Activated CD8-positive, alpha-beta memory T cell treated with anti-CD3 and anti-CD28 coated beads, Interleukin-2, amount 10 ng/mL, durations not matched to agents 7 days and 5 days (primary cell): ENCODE measurements around the gene DUSP3. TPM values are rescaled to one million over a fixed set of nuclear protein-coding genes. Genes with fewer than 3 reads are reported as not detected.

Experiments used
- ATAC-seq: fragments of 150-1000 bp; cut with Tn5 transposase; one replicate; pipeline ENCODE4 v1.10.0; 2021; ENCODE audit warnings: moderate library complexity
- CTCF ChIA-PET: fragments of 350-600 bp; sonication (Branson Sonifier 250); formaldehyde crosslinking; loops from one replicate; lab custom pipeline; 2021; ENCODE audit warnings: antibody characterized with exemption; lab: Charles Lee
- DNase-seq: peaks from one replicate; pipeline ENCODE4 v3.0.0-alpha.2; 2020
- H3K27ac Mint-ChIP-seq: one replicate; pipeline ENCODE4 v1.8.0; 2021; ENCODE audit warnings: mild to moderate bottlenecking, mixed read lengths
- H3K27me3 Mint-ChIP-seq: one replicate; pipeline ENCODE4 v1.8.0; 2021; ENCODE audit warnings: mixed read lengths
- H3K36me3 Mint-ChIP-seq: one replicate; pipeline ENCODE4 v1.8.0; 2021; ENCODE audit warnings: mild to moderate bottlenecking, mixed read lengths
- H3K4me1 Mint-ChIP-seq: one replicate; pipeline ENCODE4 v1.8.0; 2021; ENCODE audit warnings: mixed read lengths
- H3K4me3 Mint-ChIP-seq: one replicate; pipeline ENCODE4 v1.8.0; 2021; ENCODE audit warnings: mild to moderate bottlenecking, moderate library complexity, mixed read lengths
- H3K9me3 Mint-ChIP-seq: one replicate; pipeline ENCODE4 v1.8.0; 2022; ENCODE audit warnings: low read depth, mixed read lengths
- total RNA-seq, 2 experiments: library from RNA; stranded (reverse); gene quantifications; one replicate each; pipeline ENCODE4 v1.2.3, GENCODE V29; 2021

DUSP3 gene
- total RNA-seq, 2 experiments from 2014 or later = 5.6 to 6.0 TPM

DNA sequence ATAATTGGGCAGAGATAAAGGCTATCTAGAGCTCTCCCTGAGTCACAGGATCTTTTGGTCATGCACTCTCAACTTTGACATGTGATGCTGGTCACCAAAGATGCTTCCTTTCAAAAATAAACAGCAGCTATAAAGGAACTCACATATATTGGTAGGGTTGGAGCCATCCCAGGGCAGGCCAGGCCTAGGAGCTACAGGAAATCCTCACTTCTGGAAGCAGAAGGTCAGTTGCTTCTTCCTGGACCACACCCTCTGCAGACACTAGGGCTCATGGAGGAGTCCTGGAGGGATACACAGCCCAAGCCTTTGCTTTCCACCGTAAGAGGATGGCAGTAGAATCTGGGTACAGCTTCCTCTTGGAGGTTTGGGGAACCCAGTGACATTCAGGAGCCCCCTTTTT is 44.8 kb downstream of the DUSP3 start:
- no peaks in the 10 kb centered on the region for H3K4me1 Mint-ChIP-seq
- DNase-seq (no peak), ATAC-seq (no peak)
- no peaks in the 10 kb centered on the region for H3K9me3 Mint-ChIP-seq
- no peak overlapping the region for H3K4me3 Mint-ChIP-seq
- CTCF ChIA-PET = interaction anchor here (1.4 kb wide), 1 partner anchor 18 kb away, joined by 3 read pairs; no protein-coding TSS in a partner anchor
- H3K27me3 Mint-ChIP-seq = peaks cover 40% of the 10 kb centered on the region
- H3K36me3 Mint-ChIP-seq = no peaks in the 10 kb centered on the region
- H3K27ac Mint-ChIP-seq = no peak overlapping the region

DNA sequence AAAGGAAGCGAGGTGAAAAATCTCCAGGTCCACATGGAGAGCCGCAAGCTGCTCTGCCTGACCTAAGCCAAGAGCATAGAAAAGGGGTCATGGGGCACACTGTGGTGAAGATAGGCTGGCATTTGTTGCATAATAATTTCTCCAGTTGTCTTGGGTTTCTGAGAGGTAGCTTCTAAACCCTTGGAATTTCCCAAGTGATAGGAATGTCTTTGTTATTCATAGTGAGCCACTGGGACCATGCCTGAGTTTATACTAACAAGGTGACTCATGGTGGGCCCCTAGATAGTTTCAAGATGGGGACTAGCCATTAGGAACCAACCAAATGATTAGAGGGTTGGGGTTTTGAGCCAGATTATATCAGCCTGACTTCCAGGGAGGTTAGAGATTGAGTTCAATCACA is 45.8 kb downstream of the DUSP3 start:
- Mint-ChIP-seq H3K27me3 (peaks cover 34% of the 10 kb centered on the region), H3K36me3 (no peaks in the 10 kb centered on the region), H3K9me3 (no peaks in the 10 kb centered on the region), H3K27ac (no peak overlapping the region), H3K4me3 (no peak overlapping the region), H3K4me1 (no peaks in the 10 kb centered on the region)
- DNase-seq (no peak), ATAC-seq (no peak)
- CTCF ChIA-PET = interaction anchor here (1.2 kb wide), 1 partner anchor 14 kb away, joined by 3 read pairs; no protein-coding TSS in a partner anchor

GRCh38 chr17:43728081-43728480 is 50.7 kb downstream of the DUSP3 start:
- CTCF ChIA-PET = interaction anchor here (0.9 to 1.1 kb wide), 2 partner anchors 34 to 36 kb away, joined by 3 to 5 read pairs; no protein-coding TSS in a partner anchor
- ATAC-seq = no peak
- Mint-ChIP-seq H3K27ac (no peak overlapping the region), H3K4me3 (no peak overlapping the region), H3K27me3 (peaks cover 3% of the 10 kb centered on the region), H3K36me3 (no peaks in the 10 kb centered on the region), H3K4me1 (no peaks in the 10 kb centered on the region), H3K9me3 (no peaks in the 10 kb centered on the region)
- no peak for DNase-seq

DNA sequence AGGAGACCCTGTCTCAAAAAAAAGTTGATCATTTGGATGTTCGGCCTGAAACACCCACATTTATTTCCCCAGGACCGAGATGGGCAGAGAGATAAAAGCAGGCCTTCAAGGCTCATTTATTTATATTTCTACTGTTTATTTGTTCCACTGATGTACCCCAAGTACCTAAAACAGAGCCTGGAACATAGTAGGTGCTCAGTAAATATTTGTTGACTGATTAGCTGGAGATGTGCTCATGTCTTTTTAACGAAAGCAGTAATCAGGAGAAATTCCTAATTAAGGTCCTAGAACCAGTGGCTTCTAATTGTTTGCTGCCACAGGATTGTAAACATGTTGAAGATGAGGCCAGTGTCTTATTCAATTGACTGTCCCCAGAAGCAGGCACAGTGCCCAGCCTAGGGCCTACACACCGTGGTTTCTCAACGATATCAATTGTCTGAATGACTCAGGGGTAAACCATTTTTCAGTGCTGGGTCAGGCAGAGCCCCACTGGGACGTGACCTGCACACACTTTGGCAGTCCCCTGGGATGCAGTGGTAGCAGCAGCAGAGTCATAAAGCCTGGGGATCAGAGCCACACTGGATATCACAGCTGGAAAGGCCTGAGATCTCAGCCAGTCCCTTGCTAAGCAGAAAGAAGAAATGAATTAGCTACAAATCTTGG is 54.9 kb downstream of the DUSP3 start:
- H3K27me3 Mint-ChIP-seq = peaks cover 9% of the 10 kb centered on the region
- H3K9me3 Mint-ChIP-seq = no peaks in the 10 kb centered on the region
- CTCF ChIA-PET = interaction anchor here (1.2 to 1.8 kb wide), 3 partner anchors 30 to 37 kb away, joined by 4 to 5 read pairs (median 5); no protein-coding TSS in a partner anchor
- ATAC-seq (no peak), DNase-seq (no peak)
- no peak overlapping the region for H3K4me3 Mint-ChIP-seq
- no peak overlapping the region for H3K27ac Mint-ChIP-seq
- H3K36me3 Mint-ChIP-seq = peaks cover 2% of the 10 kb centered on the region
- H3K4me1 Mint-ChIP-seq = peaks cover 12% of the 10 kb centered on the region

DNA sequence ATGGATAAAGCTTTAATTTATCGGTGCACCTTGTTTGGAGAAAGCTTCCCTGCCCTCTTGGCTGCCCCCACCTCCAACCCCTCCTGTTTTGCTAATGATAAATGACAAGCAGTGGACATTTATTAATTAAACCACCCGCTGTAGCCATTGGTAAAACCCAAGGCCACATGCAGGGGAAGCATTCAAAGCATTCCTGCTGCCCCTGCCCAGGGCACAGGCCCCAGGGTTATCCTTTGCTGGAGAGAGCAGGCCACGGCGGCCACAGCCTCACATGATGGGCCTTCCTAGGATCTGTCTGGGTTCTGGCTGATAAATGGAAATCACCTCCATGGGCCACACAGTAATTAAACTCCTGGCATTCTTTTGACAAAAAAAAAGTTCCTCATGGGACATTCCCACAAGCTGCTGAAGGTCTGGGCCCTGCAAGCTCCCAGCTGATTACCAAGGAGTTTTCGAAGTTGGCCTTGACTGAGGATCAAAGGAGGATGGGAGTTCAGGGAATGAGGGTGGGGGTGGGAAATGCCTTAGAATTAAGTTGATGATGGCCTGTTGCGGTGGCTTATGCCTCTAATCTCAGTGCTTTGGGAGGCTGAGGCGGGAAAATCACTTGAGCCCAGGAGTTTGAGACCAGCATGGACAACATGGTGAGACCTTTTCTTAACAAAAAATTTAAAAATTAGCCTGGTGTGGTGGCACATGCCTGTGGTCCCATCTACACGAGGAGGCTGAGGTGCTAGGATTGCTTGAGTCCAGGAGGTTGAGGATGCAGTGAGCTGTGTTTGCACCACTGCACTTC is 55.7 kb downstream of the DUSP3 start:
- H3K9me3 Mint-ChIP-seq = no peaks in the 10 kb centered on the region
- no peak for ATAC-seq
- peaks cover 12% of the 10 kb centered on the region for H3K4me1 Mint-ChIP-seq
- DNase-seq = no peak
- CTCF ChIA-PET = interaction anchor here (1.8 kb wide), 1 partner anchor 29 kb away, joined by 5 read pairs; no protein-coding TSS in a partner anchor
- H3K27me3 Mint-ChIP-seq = peaks cover 13% of the 10 kb centered on the region
- H3K36me3 Mint-ChIP-seq = peaks cover 2% of the 10 kb centered on the region
- H3K27ac Mint-ChIP-seq = no peak overlapping the region
- H3K4me3 Mint-ChIP-seq = no peak overlapping the region

- no peak for ATAC-seq
- H3K27me3 Mint-ChIP-seq = peaks cover 15% of the 10 kb centered on the region
Observed at GRCh38 chr17:43722269-43722619, 56.5 kb downstream of the DUSP3 start.

DNA sequence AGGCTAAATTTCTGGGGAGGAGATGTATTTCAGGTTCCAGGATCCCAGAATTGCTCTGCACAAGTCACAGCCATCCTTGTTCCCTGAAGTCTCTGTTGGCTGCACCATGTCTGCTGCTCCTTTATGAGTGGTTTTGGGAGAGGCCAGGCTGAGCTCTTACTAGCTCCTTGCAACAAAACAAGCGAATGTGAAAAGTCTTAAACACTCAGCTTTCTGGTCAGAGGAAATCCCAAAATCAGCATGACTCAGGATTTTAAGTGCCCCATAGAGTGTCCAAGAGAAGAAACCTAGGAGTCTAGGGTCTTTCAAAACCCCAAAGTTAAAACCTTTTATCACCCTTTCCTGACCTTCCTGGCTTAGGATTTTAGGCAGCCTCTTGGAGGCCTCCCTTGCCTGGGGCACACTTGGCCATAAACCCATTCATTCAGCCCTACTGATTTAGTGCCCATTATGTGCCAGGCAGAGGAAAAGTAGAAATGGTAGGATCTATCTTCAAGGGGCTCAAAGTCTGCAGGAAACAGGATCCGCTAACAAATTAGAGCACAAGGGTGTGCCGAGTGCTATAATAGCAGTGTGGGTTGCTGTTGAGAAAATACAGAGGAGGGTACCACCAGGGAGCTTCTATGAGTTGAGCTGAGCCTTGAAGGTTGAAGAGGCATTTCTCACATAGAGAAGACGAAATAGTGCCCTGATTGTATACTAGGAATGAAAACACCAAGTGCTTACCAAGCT is 57.1 kb downstream of the DUSP3 start:
- Mint-ChIP-seq H3K9me3 (no peaks in the 10 kb centered on the region), H3K27me3 (peaks cover 21% of the 10 kb centered on the region), H3K4me1 (peaks cover 12% of the 10 kb centered on the region), H3K36me3 (peaks cover 2% of the 10 kb centered on the region), H3K4me3 (peak overlapping the region; percentile 87), H3K27ac (peak overlapping the region; percentile 72)
- DNase-seq (no peak), ATAC-seq (no peak)
- CTCF ChIA-PET = interaction anchor here (0.9 to 2.0 kb wide), 2 partner anchors 27 to 53 kb away, joined by 3 to 6 read pairs; no protein-coding TSS in a partner anchor

More at GRCh38 chr17:43722269-43722619, 56.5 kb downstream of the DUSP3 start:
- CTCF ChIA-PET = interaction anchor here (2.0 kb wide), 1 partner anchor 27 kb away, joined by 6 read pairs; no protein-coding TSS in a partner anchor
- Mint-ChIP-seq H3K36me3 (peaks cover 2% of the 10 kb centered on the region), H3K27ac (no peak overlapping the region), H3K4me3 (no peak overlapping the region), H3K9me3 (no peaks in the 10 kb centered on the region), H3K4me1 (peaks cover 12% of the 10 kb centered on the region)
- DNase-seq = no peak

- DNase-seq (peak; percentile 86), ATAC-seq (peak; percentile 94)
- Mint-ChIP-seq H3K4me3 (peak overlapping the region; percentile 87), H3K27me3 (peaks cover 30% of the 10 kb centered on the region), H3K27ac (peak overlapping the region; percentile 97), H3K4me1 (peaks cover 12% of the 10 kb centered on the region), H3K9me3 (no peaks in the 10 kb centered on the region), H3K36me3 (peaks cover 2% of the 10 kb centered on the region)
- CTCF ChIA-PET = interaction anchor here (0.7 to 2.0 kb wide), 2 partner anchors 12 to 26 kb away, joined by 3 to 6 read pairs; no protein-coding TSS in a partner anchor
Observed at GRCh38 chr17:43720311-43721060, 58.3 kb downstream of the DUSP3 start.

DNA sequence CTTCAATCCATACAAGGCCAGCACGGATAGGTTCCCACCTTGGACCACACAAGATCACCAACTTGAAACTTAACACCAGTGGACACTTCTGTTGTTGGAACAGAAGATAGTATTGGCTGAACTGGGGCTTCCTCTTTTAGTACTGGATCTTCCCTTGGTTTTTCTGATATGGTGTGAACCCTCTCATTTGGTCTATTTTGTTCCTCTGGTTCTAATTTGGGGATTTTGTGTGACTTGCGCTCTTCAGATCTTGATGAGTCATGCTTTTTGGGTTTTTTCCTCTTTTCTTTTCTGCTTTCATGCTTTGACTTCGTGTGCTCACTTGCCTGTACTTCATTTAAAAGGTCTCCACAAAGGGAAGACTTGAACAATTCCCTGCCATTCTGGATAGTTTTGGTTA is 59.2 kb downstream of the DUSP3 start:
- peaks cover 2% of the 10 kb centered on the region for H3K36me3 Mint-ChIP-seq
- CTCF ChIA-PET = interaction anchor here (2.0 kb wide), 1 partner anchor 19 kb away, joined by 5 read pairs; no protein-coding TSS in a partner anchor
- peaks cover 37% of the 10 kb centered on the region for H3K27me3 Mint-ChIP-seq
- H3K4me1 Mint-ChIP-seq = peaks cover 13% of the 10 kb centered on the region
- DNase-seq (no peak), ATAC-seq (no peak)
- H3K4me3 Mint-ChIP-seq = peak overlapping the region; percentile 87
- H3K9me3 Mint-ChIP-seq = no peaks in the 10 kb centered on the region
- peak overlapping the region; percentile 97 for H3K27ac Mint-ChIP-seq

GRCh38 chr17:43718544-43718943 is 60.2 kb downstream of the DUSP3 start:
- H3K27ac Mint-ChIP-seq = no peak overlapping the region
- peaks cover 20% of the 10 kb centered on the region for H3K4me1 Mint-ChIP-seq
- ATAC-seq (no peak), DNase-seq (no peak)
- peaks cover 43% of the 10 kb centered on the region for H3K27me3 Mint-ChIP-seq
- H3K4me3 Mint-ChIP-seq = no peak overlapping the region
- no peaks in the 10 kb centered on the region for H3K9me3 Mint-ChIP-seq
- CTCF ChIA-PET = interaction anchor here (0.7 to 2.0 kb wide), 2 partner anchors 18 to 23 kb away, joined by 4 to 5 read pairs; no protein-coding TSS in a partner anchor
- peaks cover 2% of the 10 kb centered on the region for H3K36me3 Mint-ChIP-seq

DNA sequence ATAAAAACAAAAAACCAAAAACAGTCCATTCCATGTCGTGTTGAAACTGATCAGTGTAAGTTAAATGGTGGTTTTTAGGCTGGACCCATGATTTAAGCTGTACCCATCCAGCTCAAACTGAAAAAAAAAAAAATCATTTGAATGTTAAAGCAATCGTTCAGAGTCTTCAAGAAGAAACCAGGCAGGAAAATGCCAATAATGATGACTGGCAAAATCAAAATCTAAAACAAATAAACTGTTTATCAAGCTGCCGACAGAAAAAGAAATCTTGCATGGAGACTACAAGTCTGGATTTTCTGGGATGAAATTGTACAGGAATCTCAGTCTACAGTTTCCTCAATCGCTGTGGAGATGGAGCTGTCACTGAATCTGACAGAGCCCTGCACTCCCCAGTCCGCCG is 60.9 kb downstream of the DUSP3 start:
- CTCF ChIA-PET = interaction anchor here (0.7 to 2.0 kb wide), 2 partner anchors 17 to 23 kb away, joined by 4 to 5 read pairs; no protein-coding TSS in a partner anchor
- no peak for ATAC-seq
- H3K9me3 Mint-ChIP-seq = no peaks in the 10 kb centered on the region
- peaks cover 2% of the 10 kb centered on the region for H3K36me3 Mint-ChIP-seq
- H3K27me3 Mint-ChIP-seq = peaks cover 48% of the 10 kb centered on the region
- no peak for DNase-seq
- no peak overlapping the region for H3K27ac Mint-ChIP-seq
- H3K4me3 Mint-ChIP-seq = no peak overlapping the region
- peaks cover 25% of the 10 kb centered on the region for H3K4me1 Mint-ChIP-seq
